Activated naive CD4-positive, alpha-beta T cell treated with anti-CD3 and anti-CD28 coated beads, Interleukin-2, amount 10 ng/mL, durations not matched to agents 7 days and 5 days (primary cell): ENCODE results near the gene PSMB5.
A peak's percentile ranks its signal among the peaks of the same experiment; 100 is the strongest.

Experiments used
- CTCF ChIA-PET: fragments of 350-600 bp; sonication (Branson Sonifier 250); formaldehyde crosslinking; loops from one replicate; lab custom pipeline; 2021; ENCODE audit warnings: antibody characterized with exemption; lab: Charles Lee
- DNase-seq: peaks from one replicate; pipeline ENCODE4 v3.0.0-alpha.2; 2020
- H3K27ac Mint-ChIP-seq: one replicate; pipeline ENCODE4 v1.8.0; 2021; ENCODE audit warnings: mild to moderate bottlenecking, moderate library complexity, mixed read lengths
- H3K27me3 Mint-ChIP-seq: one replicate; pipeline ENCODE4 v1.8.0; 2021; ENCODE audit warnings: mild to moderate bottlenecking, mixed read lengths
- H3K36me3 Mint-ChIP-seq: one replicate; pipeline ENCODE4 v1.8.0; 2021; ENCODE audit warnings: mixed read lengths
- H3K4me1 Mint-ChIP-seq: one replicate; pipeline ENCODE4 v1.8.0; 2021; ENCODE audit warnings: mixed read lengths
- H3K4me3 Mint-ChIP-seq: one replicate; pipeline ENCODE4 v1.8.0; 2021; ENCODE audit warnings: mild to moderate bottlenecking, moderate library complexity, mixed read lengths
- H3K9me3 Mint-ChIP-seq: one replicate; pipeline ENCODE4 v1.8.0; 2021; ENCODE audit warnings: mixed read lengths

PSMB5 gene

DNA sequence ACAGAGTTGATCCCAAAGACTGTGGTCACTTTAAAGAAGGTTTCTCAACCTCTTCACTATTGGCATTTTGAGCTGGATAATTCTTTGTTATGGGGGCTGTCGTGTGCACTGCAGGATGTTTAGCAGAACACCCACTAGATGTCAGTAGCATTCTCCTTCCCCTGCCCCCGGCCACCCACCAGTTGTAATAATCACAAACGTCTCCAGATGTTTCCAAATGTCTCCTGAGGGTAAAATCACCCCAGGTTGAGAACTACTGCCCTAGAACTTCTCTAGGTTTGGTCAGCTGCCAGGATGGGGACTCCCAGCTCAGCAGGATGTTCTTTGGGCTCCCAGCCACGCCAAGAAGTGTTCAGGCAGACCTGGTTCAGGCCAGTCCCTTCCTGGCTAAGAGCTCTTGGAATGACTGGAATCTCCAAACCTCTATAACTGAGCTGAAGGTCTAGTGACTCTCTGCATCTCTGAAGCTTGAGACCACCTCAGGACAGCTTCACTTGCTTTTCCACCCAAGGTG is 39.9 kb downstream of the PSMB5 start:
- no peak overlapping the region for H3K27ac Mint-ChIP-seq
- DNase-seq = peak; percentile 48
- CTCF ChIA-PET = interaction anchor here (0.6 to 19.5 kb wide), 23 partner anchors 9 to 1051 kb away, joined by 3 to 633 read pairs (median 5); partner anchors contain the start of genes AJUBA, CDH24, PRMT5 and PSMB11
- H3K4me3 Mint-ChIP-seq = no peak overlapping the region
- no peaks in the 10 kb centered on the region for H3K27me3 Mint-ChIP-seq
- no peaks in the 10 kb centered on the region for H3K4me1 Mint-ChIP-seq
- no peaks in the 10 kb centered on the region for H3K9me3 Mint-ChIP-seq
- H3K36me3 Mint-ChIP-seq = no peaks in the 10 kb centered on the region

DNA sequence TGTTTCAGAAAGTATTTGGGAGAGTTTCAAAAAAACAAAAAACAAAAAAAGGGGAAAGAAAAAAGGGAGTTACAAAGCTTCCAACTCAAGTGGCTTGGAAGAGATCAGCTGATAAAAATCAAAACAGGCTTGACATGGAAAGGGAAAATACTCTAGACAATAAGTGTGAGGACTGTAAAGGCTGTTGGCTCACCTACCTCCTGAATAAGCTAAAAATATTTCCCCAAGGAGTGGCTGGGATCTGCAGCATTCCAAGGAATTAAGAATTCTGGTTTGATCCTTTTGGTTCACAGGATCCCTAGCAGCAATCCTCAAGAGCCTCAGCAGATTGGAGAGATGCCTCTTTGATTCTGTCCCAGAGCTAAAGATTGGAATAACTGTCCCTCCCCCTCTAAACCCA is 41.2 kb downstream of the PSMB5 start:
- CTCF ChIA-PET = interaction anchor here (1.7 to 19.5 kb wide), 6 partner anchors 9 to 75 kb away, joined by 5 to 633 read pairs (median 22); partner anchors contain the start of genes AJUBA and CDH24
- no peaks in the 10 kb centered on the region for H3K36me3 Mint-ChIP-seq
- H3K4me3 Mint-ChIP-seq = no peak overlapping the region
- H3K4me1 Mint-ChIP-seq = no peaks in the 10 kb centered on the region
- no peak for DNase-seq
- no peaks in the 10 kb centered on the region for H3K9me3 Mint-ChIP-seq
- no peaks in the 10 kb centered on the region for H3K27me3 Mint-ChIP-seq
- no peak overlapping the region for H3K27ac Mint-ChIP-seq

DNA sequence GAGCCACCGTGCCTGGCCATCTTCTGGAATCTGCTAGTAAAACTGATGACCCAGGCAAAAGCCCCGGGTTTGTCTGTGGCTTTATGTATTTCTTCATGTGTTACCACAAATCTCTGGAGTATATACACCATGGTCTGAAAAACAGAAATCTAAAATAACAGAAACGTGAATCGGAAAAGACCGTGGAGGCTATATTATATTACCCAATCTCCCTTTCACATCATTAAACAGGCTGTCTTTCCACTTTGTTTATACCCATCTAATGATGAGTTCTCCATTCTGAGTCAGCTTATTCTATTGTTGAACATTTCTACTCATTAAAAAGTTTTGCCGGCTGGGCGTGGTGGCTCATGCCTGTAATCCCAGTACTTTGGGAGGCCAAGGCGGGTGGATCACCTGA is 42.8 kb downstream of the PSMB5 start:
- CTCF ChIA-PET = interaction anchor here (2.1 to 19.5 kb wide), 4 partner anchors 7 to 77 kb away, joined by 6 to 633 read pairs (median 58); partner anchors contain the start of genes AJUBA and CDH24
- H3K27ac Mint-ChIP-seq = no peak overlapping the region
- no peaks in the 10 kb centered on the region for H3K4me1 Mint-ChIP-seq
- H3K36me3 Mint-ChIP-seq = no peaks in the 10 kb centered on the region
- H3K9me3 Mint-ChIP-seq = no peaks in the 10 kb centered on the region
- DNase-seq = no peak
- H3K4me3 Mint-ChIP-seq = no peak overlapping the region
- H3K27me3 Mint-ChIP-seq = no peaks in the 10 kb centered on the region

DNA sequence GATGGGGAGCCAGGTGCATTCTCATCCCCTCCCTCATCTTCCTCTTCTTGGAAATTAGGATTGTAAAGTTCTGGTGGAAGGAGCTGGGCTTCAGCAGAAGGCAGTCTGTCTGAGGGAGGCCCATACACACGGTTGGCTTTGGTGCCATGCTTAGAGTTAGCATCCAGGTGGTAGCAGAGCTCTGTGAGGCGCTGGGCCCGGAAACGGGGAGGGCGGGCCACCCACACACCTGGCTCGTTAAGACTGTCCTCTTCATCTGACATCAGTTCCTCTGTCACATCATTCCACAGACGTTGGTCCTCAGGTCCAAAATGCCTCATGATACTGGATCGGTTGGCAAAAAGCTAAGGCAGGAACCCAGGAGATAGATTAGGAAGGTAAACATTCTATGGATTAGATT is 47.4 kb downstream of the PSMB5 start:
- Mint-ChIP-seq H3K27me3 (no peaks in the 10 kb centered on the region), H3K36me3 (no peaks in the 10 kb centered on the region), H3K27ac (no peak overlapping the region), H3K4me1 (no peaks in the 10 kb centered on the region), H3K9me3 (no peaks in the 10 kb centered on the region), H3K4me3 (no peak overlapping the region)
- no peak for DNase-seq
- CTCF ChIA-PET = interaction anchor here (0.8 to 19.5 kb wide), 22 partner anchors 7 to 417 kb away, joined by 3 to 633 read pairs (median 10); partner anchors contain the start of genes CDH24 and PRMT5

DNA sequence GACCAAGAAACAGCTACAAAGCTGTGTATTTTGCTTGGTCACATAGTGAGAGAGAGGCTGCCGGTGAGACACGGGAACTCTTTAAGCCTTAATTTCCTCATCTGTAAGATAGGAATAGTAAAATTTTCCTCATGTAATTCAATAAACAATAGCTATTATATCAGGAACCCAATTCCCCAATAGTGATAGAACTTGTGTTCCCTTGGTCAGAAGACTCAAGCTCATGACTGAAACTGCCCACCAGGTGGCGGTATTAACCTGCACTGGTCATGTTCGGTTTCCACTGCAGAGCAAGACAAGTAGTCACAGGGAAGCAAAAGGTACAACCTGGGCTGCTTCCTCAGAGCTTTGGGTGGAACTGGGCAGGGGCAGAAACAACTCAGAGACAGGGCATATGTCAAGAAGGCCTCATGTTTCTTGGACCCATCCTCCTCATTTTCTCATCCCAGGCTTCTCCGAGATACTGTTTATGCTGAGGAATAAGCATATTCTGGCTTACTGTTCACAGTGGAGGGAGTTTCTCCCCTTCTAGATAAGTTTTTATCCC is 48.1 kb downstream of the PSMB5 start:
- H3K36me3 Mint-ChIP-seq = no peaks in the 10 kb centered on the region
- H3K27me3 Mint-ChIP-seq = no peaks in the 10 kb centered on the region
- H3K27ac Mint-ChIP-seq = no peak overlapping the region
- DNase-seq = peak; percentile 94
- CTCF ChIA-PET = interaction anchor here (0.5 to 19.5 kb wide), 39 partner anchors 8 to 563 kb away, joined by 3 to 633 read pairs (median 5); partner anchors contain the start of genes ACIN1, C14orf119, CDH24 and HAUS4
- H3K9me3 Mint-ChIP-seq = no peaks in the 10 kb centered on the region
- H3K4me1 Mint-ChIP-seq = no peaks in the 10 kb centered on the region
- no peak overlapping the region for H3K4me3 Mint-ChIP-seq

DNA sequence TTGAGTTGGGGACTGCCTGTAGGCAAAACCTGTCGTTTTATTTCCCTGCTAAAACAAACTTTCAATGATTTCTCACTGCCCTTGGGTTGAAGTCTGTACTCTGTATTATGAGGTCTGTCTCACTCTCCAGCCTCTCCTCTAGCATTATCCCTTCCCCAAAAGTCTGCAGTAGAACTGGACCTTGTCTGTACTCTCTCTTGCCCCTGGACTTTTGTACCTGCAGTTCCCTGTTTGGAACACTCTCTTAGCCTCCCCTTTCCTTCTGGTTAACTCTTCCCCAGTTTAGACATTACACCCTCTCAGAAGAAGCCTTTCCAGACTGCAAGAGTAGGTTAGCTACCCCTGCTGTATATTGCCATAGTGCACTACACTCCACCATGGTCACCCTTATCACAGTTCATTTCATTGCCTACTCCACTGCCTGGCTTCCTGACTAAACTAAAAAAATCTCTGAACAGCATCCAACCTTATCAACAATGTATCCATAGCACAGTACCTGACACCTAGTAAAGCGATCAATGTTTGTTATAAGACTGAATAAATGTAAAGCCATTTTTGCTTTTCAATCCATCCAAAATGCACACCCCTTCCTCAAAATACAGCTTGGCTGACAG is 48.7 kb downstream of the PSMB5 start:
- Mint-ChIP-seq H3K9me3 (no peaks in the 10 kb centered on the region), H3K4me1 (peaks cover 2% of the 10 kb centered on the region), H3K36me3 (no peaks in the 10 kb centered on the region), H3K27me3 (no peaks in the 10 kb centered on the region), H3K4me3 (no peak overlapping the region), H3K27ac (no peak overlapping the region)
- CTCF ChIA-PET = interaction anchor here (0.6 to 19.5 kb wide), 38 partner anchors 9 to 416 kb away, joined by 3 to 633 read pairs (median 5); partner anchors contain the start of genes ACIN1, C14orf119, CDH24 and HAUS4
- DNase-seq = no peak

DNA sequence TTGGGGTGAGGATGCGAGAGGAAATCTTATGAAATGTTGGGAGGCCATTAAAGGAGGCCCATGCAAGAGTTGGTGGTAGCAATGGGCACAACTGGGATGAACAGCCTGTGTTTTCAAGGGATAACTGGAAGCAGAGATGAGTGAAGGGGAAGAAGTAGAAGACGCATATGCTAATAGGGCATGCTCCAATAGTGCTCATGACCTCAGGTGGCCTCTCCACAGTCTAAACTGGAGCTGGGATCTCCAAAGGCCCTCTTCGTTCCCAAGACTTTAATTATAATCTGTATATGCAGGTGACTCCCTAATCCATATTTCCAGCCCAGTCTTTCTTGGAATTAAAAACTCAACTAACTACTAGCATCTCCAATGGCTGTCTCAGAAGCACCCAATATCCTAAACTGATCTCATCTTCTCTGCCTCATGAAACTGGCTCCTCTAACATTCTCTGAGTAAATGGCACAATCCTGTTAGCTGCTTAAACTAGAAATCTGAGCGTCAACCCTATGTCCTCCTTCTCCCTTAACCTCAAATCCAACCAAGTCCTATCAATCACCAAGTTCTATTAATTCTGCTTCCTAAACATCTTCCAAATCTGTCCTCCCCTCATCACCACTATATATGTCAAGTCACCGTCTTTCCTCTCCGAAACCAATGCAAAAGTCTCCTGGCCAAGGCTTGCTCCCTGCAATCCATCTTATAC is 49.6 kb downstream of the PSMB5 start:
- Mint-ChIP-seq H3K4me1 (peaks cover 8% of the 10 kb centered on the region), H3K9me3 (no peaks in the 10 kb centered on the region), H3K4me3 (no peak overlapping the region), H3K36me3 (no peaks in the 10 kb centered on the region), H3K27me3 (no peaks in the 10 kb centered on the region), H3K27ac (no peak overlapping the region)
- CTCF ChIA-PET = interaction anchor here (0.6 to 19.5 kb wide), 16 partner anchors 9 to 359 kb away, joined by 3 to 633 read pairs (median 8); partner anchors contain the start of genes ACIN1, C14orf119, CDH24 and HAUS4
- no peak for DNase-seq

DNA sequence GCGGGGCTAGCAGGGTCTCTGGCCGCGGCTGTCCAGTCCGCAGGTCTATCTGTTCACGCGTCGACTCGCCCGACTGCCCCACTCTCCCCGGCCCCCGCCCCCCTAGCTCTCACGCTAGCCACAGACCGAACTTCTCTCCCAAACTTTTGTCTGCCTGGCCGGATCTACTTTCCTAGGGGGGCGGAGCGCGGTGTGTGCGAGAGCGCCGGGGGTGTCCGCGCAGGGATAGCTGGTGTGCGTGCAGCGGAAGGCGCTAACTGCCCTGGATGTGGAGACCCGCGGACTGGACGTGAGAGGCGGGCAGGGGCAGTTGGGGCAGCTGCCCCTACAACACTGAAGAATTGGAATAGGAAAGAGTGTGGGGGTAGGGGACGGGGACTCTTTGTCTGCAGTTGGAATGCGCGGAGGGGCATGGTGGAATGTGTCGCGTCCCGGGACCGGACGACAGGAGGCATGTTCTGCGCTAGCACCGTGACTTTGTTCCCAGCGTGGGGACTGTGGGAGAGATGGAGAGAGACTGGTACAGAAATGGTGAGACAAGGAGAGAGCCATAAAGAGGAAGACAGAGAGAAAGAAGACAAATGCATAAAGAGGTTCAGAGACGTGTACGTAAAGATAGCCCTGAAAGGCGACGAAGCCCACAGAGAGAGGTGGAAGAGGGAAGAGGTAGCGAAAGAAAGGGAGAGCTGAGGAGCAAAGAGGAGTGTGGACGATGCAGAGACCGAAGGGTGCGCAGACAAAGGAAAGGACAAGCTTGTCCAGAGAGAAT is 52.0 kb downstream of the PSMB5 start, which contains the start of gene AJUBA:
Gene AJUBA, minus strand, starts transcription at position 75 of the 769 bp plus-strand sequence. CDS start 285 bp downstream, outside the sequence.
- Mint-ChIP-seq H3K4me1 (peaks cover 16% of the 10 kb centered on the region), H3K9me3 (no peaks in the 10 kb centered on the region), H3K27ac (no peak within 1 kb of the TSS), H3K36me3 (no peaks in the 10 kb centered on the region), H3K4me3 (peak within 1 kb of the TSS; percentile 66), H3K27me3 (no peaks in the 10 kb centered on the region)
- peak; percentile 87 for DNase-seq
- CTCF ChIA-PET = interaction anchor here (0.6 to 19.5 kb wide), 23 partner anchors 8 to 1071 kb away, joined by 3 to 633 read pairs (median 4); partner anchors contain the start of genes CDH24 and HAUS4

DNA sequence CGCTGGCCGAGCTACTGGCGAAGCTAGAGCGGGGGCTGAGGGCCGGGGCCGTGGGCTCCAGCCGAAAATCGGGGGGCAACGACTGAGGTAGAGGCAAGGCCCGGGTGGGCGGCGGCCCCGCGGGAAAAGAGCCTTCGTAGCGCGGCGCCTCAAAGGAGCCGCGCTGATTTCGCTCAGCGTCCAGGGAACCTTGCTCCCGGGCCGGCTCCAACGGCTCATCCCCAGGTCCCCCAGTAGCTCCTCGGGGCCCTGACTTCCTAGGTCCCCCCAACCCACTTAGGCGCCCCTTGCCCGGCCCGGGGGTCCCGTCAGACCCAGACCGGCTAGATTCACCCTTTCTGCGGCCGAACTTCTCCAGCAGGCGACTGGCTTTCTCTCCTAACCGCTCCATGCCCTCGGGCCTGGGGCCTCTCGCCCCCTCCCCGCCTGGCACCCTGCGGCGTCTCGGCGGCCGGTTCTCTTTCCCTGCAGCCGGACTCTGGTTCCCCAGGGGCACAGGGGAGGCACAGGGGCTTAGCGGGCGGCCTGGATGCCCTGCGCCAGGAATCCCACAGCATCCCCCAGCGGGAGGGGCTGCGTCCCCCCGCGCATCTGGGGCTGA is 52.7 kb downstream of the PSMB5 start:
- Mint-ChIP-seq H3K27ac (no peak overlapping the region), H3K4me1 (peaks cover 16% of the 10 kb centered on the region), H3K27me3 (no peaks in the 10 kb centered on the region), H3K36me3 (no peaks in the 10 kb centered on the region), H3K9me3 (no peaks in the 10 kb centered on the region), H3K4me3 (peak overlapping the region; percentile 66)
- CTCF ChIA-PET = interaction anchor here (1.1 to 19.5 kb wide), 15 partner anchors 7 to 1068 kb away, joined by 3 to 633 read pairs (median 4); partner anchors contain the start of gene CDH24
- DNase-seq = no peak

DNA sequence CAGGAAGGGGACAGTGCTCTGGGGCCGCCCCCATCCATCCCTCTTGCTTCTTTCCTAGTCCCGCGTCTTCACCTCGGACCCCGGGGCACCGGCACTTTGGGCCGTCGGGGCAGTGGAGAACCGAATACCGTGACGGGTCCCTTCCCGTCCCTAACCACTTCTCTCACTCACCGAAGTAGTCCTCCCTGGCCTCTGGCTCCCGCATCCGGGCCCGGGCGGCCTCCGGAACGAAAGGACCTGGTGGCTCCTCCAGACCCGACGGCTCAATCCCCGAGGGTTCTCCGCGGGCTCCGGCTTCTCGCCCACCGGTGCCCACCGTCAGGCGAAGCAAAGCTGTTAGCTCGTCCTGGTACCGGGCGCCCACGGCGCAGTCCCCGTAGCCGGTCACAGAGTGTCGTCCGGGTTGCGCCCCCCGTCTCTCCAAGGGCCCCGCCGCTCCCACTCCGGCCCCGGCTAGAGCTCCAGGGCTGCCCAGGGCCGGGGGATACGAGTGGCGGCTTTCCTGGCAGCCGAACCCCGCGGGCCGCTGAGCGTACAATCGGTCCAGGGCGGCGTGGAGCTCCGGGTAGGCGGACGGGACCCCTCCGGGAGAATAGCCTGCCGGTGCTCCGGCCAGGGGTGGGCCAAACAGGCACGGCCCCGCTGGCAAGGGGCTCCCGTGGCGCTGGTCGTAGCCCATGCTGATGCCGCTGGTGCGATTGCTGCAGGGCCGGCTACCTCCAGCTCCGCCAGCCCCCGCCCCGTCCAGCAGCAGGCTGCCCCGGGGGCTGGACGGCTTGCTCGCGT is 53.4 kb downstream of the PSMB5 start:
- no peaks in the 10 kb centered on the region for H3K9me3 Mint-ChIP-seq
- no peak overlapping the region for H3K27ac Mint-ChIP-seq
- no peaks in the 10 kb centered on the region for H3K27me3 Mint-ChIP-seq
- CTCF ChIA-PET = interaction anchor here (1.2 to 19.5 kb wide), 6 partner anchors 7 to 1068 kb away, joined by 3 to 633 read pairs (median 17); partner anchors contain the start of gene CDH24
- H3K36me3 Mint-ChIP-seq = no peaks in the 10 kb centered on the region
- H3K4me1 Mint-ChIP-seq = peaks cover 16% of the 10 kb centered on the region
- DNase-seq = peak; percentile 49
- H3K4me3 Mint-ChIP-seq = peak overlapping the region; percentile 44

DNA sequence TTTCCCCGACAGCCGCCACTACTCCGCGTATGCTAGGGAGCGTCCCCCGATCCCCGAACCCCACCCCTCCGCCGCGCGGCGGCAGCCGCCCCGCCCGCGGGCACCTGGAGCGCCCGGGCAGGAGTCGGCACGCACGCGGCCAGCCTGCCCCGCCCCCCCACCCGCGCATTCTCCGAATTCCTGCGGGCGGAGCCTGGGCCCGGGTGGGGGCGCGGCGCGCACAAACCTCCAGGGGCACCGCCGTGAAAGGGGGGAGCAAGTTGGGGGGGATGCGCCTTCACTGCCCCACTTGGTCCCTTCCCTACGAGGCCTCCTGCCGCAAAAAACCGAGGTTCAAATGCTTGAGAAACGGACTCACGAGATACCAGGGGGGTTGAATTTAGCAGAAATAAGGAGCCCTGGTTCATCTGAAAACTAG is 54.0 kb downstream of the PSMB5 start:
- CTCF ChIA-PET = interaction anchor here (19.5 kb wide), 1 partner anchor 74 kb away, joined by 633 read pairs; the partner anchor contains the start of gene CDH24
- no peak overlapping the region for H3K27ac Mint-ChIP-seq
- peaks cover 16% of the 10 kb centered on the region for H3K4me1 Mint-ChIP-seq
- no peaks in the 10 kb centered on the region for H3K9me3 Mint-ChIP-seq
- DNase-seq = peak; percentile 45
- no peaks in the 10 kb centered on the region for H3K36me3 Mint-ChIP-seq
- H3K4me3 Mint-ChIP-seq = peak overlapping the region; percentile 44
- no peaks in the 10 kb centered on the region for H3K27me3 Mint-ChIP-seq

DNA sequence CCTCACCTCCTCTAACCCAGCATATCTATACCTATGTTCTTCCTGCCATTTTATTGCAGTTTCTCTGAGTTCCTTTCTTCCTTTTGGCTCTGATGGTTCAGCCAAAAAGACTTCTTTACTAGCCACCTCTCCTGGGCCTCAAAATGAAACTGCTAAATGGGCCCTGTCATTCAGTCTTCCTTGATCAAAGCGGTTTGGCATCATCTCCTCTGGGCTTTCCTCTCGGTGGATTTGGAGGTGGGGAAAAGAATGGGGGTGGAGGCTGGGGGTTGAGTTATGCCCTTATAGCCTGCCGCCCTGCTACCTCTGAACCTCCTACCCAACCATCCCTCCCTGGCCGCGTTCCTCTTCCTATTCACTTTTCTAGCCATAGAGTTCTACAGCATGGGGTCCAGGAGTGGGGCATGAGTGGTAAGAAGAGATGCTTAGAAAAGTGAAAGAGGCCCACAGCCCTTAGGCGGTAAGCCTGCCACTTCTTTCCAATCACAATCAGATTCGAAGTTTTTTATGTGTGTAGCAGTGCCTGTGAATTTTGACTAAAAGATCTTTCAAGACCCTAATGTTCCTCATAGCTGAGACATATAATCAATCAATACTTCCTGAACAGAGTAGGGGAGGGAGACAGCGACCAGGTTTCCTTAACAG is 54.8 kb downstream of the PSMB5 start:
- CTCF ChIA-PET = interaction anchor here (1.6 to 19.5 kb wide), 2 partner anchors 75 to 78 kb away, joined by 4 to 633 read pairs; partner anchors contain the start of gene CDH24
- Mint-ChIP-seq H3K27ac (no peak overlapping the region), H3K4me1 (peaks cover 16% of the 10 kb centered on the region), H3K27me3 (peaks cover under 1% of the 10 kb centered on the region), H3K4me3 (no peak overlapping the region), H3K36me3 (no peaks in the 10 kb centered on the region), H3K9me3 (no peaks in the 10 kb centered on the region)
- DNase-seq = no peak
